Uterus (tissue), 4 donors: ENCODE results near the gene TESK2. TPM values are rescaled to one million over a fixed set of nuclear protein-coding genes. Genes with fewer than 3 reads are reported as not detected.

Experiments
- DNase-seq, 2 donors: peaks; one replicate each; pipeline ENCODE4 v3.0.0-alpha.2; 2019 to 2020
- H3K27ac ChIP-seq, 2 donors: fragments of 200-600 bp; sonication (generic); 1 replicate in 1 of 2; 2 replicates in 1 of 2; pipeline ENCODE4 v1.5.1; 2016 to 2018
- H3K27me3 ChIP-seq, 2 donors: fragments of 200-600 bp; sonication (generic); one replicate each; pipeline ENCODE4 v1.5.1; 2018 to 2019; ENCODE audit warnings: control low read depth in 1 of 2
- H3K36me3 ChIP-seq, 2 donors: fragments of 200-600 bp; sonication (generic); one replicate each; pipeline ENCODE4 v1.5.1; 2019; ENCODE audit warnings: control low read depth in 1 of 2
- H3K4me1 ChIP-seq, 2 donors: fragments of 200-600 bp; sonication (generic); one replicate each; pipeline ENCODE4 v1.5.1; 2018 to 2019; ENCODE audit warnings: control low read depth in 1 of 2
- H3K4me3 ChIP-seq, 2 donors: fragments of 200-600 bp; sonication (generic); 1 replicate in 1 of 2; 2 replicates in 1 of 2; pipeline ENCODE4 v1.5.1; 2018 to 2019; ENCODE audit warnings: mild to moderate bottlenecking in 1 of 2
- H3K9me3 ChIP-seq, 2 donors: fragments of 200-600 bp; sonication (generic); one replicate each; pipeline ENCODE4 v1.5.1; 2019; ENCODE audit warnings: control low read depth in 1 of 2
- CTCF ChIP-seq, 4 experiments: fragments of 200-600 bp in 2 of 4; fragments of 450-650 bp in 2 of 4; sonication (generic) in 2 of 4; IDR thresholded peaks; one replicate each; pipeline ENCODE4 v1.5.1; 2016 to 2019; ENCODE audit warnings: antibody characterized with exemption in 4 of 4, mild to moderate bottlenecking in 2 of 4, moderate library complexity in 1 of 4
- POLR2A ChIP-seq, 2 donors: fragments of 450-650 bp; IDR thresholded peaks; one replicate each; pipeline ENCODE4 v1.6.1; 2016; ENCODE audit warnings: antibody characterized with exemption in 2 of 2, mild to moderate bottlenecking in 1 of 2, moderate library complexity in 1 of 2
- intact Hi-C: fragments of 100-400 bp; cut with DNase I; formaldehyde crosslinking; loops from one replicate; pipeline ENCODE4 v1.15.1; 2023; ENCODE audit warnings: low total_unique reads
- total RNA-seq, 4 donors: library from RNA; depleted of rRNA in 3 of 4; stranded (reverse); fragments of >200 nt in 3 of 4; gene quantifications; one replicate each; pipeline versions ENCODE4 v1.1.0 to v1.2.4, GENCODE V29; 2014 to 2023
- donor health status: DM: yes; HTN: yes; CAD: no.

The TESK2 gene
- total RNA-seq, 4 donors from 2014 or later = 0.29 to 7.5 (median 2.1) TPM

GRCh38 chr1:45403298-45403697, 87.7 kb downstream of the TESK2 start:
- Histone ChIP-seq H3K4me1 (no peaks in the 10 kb centered on the region), H3K9me3 (no peaks in the 10 kb centered on the region), H3K4me3 (no peak overlapping the region), H3K27me3 (no peaks in the 10 kb centered on the region), H3K27ac (no peak overlapping the region), H3K36me3 (no peaks in the 10 kb centered on the region)
- TF ChIP-seq POLR2A (IDR thresholded peaks at IDR 0.05) = no peak
- TF ChIP-seq CTCF (IDR thresholded peaks at IDR 0.05) = no peak
- DNase-seq = no peak
- intact Hi-C loops = no loop called here

GRCh38 chr1:45401524-45401923, 89.4 kb downstream of the TESK2 start:
- H3K27me3 ChIP-seq = no peaks in the 10 kb centered on the region
- TF ChIP-seq POLR2A (IDR thresholded peaks at IDR 0.05) (no peak), CTCF (IDR thresholded peaks at IDR 0.05) (no peak)
- DNase-seq = no peak
- H3K27ac ChIP-seq = no peak overlapping the region
- intact Hi-C loops = no loop called here
- no peak overlapping the region for H3K4me3 ChIP-seq
- H3K4me1 ChIP-seq = no peaks in the 10 kb centered on the region
- H3K9me3 ChIP-seq = no peaks in the 10 kb centered on the region
- no peaks in the 10 kb centered on the region for H3K36me3 ChIP-seq

- Histone ChIP-seq H3K4me1 (no peaks in the 10 kb centered on the region), H3K27me3 (no peaks in the 10 kb centered on the region), H3K9me3 (no peaks in the 10 kb centered on the region), H3K4me3 (no peak overlapping the region), H3K36me3 (no peaks in the 10 kb centered on the region), H3K27ac (no peak overlapping the region)
- no peak for DNase-seq
- intact Hi-C loops = no loop called here
- TF ChIP-seq CTCF (IDR thresholded peaks at IDR 0.05) = no peak
Measured at GRCh38 chr1:45400049-45400448, 90.9 kb downstream of the TESK2 start.

GRCh38 chr1:45397285-45397684, 93.7 kb downstream of the TESK2 start:
- TF ChIP-seq CTCF (IDR thresholded peaks at IDR 0.05) (no peak), POLR2A (IDR thresholded peaks at IDR 0.05) (no peak)
- Histone ChIP-seq H3K27me3 (no peaks in the 10 kb centered on the region), H3K4me1 (no peaks in the 10 kb centered on the region), H3K9me3 (no peaks in the 10 kb centered on the region), H3K36me3 (no peaks in the 10 kb centered on the region), H3K27ac (no peak overlapping the region), H3K4me3 (no peak overlapping the region)
- intact Hi-C loops = no loop called here
- DNase-seq = no peak

GRCh38 chr1:45395582-45395981, 95.4 kb downstream of the TESK2 start:
- intact Hi-C loops = no loop called here
- H3K9me3 ChIP-seq = no peaks in the 10 kb centered on the region
- H3K4me3 ChIP-seq = no peak overlapping the region
- TF ChIP-seq POLR2A (IDR thresholded peaks at IDR 0.05) = no peak
- TF ChIP-seq CTCF (IDR thresholded peaks at IDR 0.05) = no peak
- no peak overlapping the region for H3K27ac ChIP-seq
- H3K36me3 ChIP-seq = no peaks in the 10 kb centered on the region
- DNase-seq = no peak
- H3K4me1 ChIP-seq = no peaks in the 10 kb centered on the region
- no peaks in the 10 kb centered on the region for H3K27me3 ChIP-seq
